ENCODE measurements around the gene PALM.
"Not testable (repeated sequence)": the region's sequence is repeated elsewhere in the genome, so short reads cannot be mapped to it uniquely, and the experiment has no call there.

Gene PALM

GRCh38 chr19:679418-680286 lies 29.1 kb upstream of the PALM start:
- DNase-seq: no peak

GRCh38 chr19:680287-681028 lies 28.3 kb upstream of the PALM start:
- DNase-seq: peak; percentile 100

- DNase-seq: no peak
Observed at GRCh38 chr19:681029-682019, 27.4 kb upstream of the PALM start.

- DNase-seq: no peak
Observed at GRCh38 chr19:682678-683320, 25.9 kb upstream of the PALM start.

GRCh38 chr19:685454-685931 lies 23.2 kb upstream of the PALM start:
- DNase-seq: no peak

- no peak for DNase-seq
Observed at GRCh38 chr19:686589-687297, 22.0 kb upstream of the PALM start.

- DNase-seq: no peak
Observed at GRCh38 chr19:687569-688166, 21.1 kb upstream of the PALM start.

- no peak for DNase-seq
Observed at GRCh38 chr19:688214-688613, 20.5 kb upstream of the PALM start.

GRCh38 chr19:688992-689391 lies 19.7 kb upstream of the PALM start:
- no peak for DNase-seq

- DNase-seq: no peak
Observed at GRCh38 chr19:690203-690602, 18.5 kb upstream of the PALM start.

- no peak for DNase-seq
Observed at GRCh38 chr19:694481-695351, 14.0 kb upstream of the PALM start.

GRCh38 chr19:695352-695949 lies 13.3 kb upstream of the PALM start, which contains the start of gene PRSS57:
TSS of gene PRSS57 (minus strand) at chr19:695452. CDS start at chr19:695430, 22 bp downstream.
- DNase-seq: no peak

- not testable (repeated sequence) for DNase-seq
Observed at GRCh38 chr19:698529-698928, 10.2 kb upstream of the PALM start.

GRCh38 chr19:699885-700284 lies 8.8 kb upstream of the PALM start:
- not testable (repeated sequence) for DNase-seq

GRCh38 chr19:702847-703246 lies 5.9 kb upstream of the PALM start:
- not testable (repeated sequence) for DNase-seq

GRCh38 chr19:703329-703650 lies 5.4 kb upstream of the PALM start:
- no peak for DNase-seq

GRCh38 chr19:703651-704446 lies 4.9 kb upstream of the PALM start:
- DNase-seq: peak; percentile 53

GRCh38 chr19:704447-704741 lies 4.3 kb upstream of the PALM start:
- DNase-seq: no peak

All from activated gamma-delta T cell treated with Interleukin-2 at 50 U/mL for 16 hours (primary cell).